ENCODE measurements around the gene ZNF362. TPM values are rescaled to one million over a fixed set of nuclear protein-coding genes. Genes with fewer than 3 reads are reported as not detected.

ZNF362 gene
- total RNA-seq, 2 donors from 2014 or later = 16.9 to 23.9 TPM

DNA sequence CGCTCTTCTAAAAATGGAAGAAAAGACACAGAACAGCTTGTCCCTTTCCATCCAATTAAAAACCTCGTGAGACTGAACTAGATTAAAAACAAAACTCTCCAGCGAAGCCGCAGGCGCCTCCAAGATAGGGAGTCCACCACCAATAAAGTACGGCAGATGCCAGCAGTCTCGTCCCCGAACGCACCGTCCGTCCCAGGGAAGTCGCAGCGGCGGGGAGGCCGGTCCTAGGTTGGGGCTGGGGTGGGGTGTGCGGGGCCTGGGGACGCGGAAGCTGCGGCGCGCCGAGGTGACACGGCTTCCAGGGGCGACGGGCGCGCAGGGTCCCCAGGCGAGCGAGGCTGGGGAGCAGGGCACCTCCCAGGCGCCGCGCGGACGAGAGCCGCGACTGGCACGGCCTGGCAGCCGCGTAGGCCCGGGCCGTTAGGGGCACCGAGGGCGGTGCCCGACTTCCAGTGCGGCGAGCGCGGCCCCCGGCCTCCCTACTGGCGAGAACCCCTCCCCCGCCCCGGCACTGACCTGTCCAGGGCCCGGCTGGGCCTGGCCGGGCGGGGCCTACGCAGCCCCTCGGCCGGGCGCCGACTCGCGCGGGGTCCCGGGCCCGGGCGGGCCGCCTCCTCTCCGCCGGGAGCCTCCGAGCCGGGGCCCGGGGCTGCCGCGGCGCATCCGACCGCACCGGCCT, 92.9 kb downstream of the ZNF362 start:
- Mint-ChIP-seq H3K9me3 (no peaks in the 10 kb centered on the region), H3K4me1 (ENCODE audit: low read depth) (peaks cover 42% of the 10 kb centered on the region), H3K4me3 (peak overlapping the region; percentile 80 to 83), H3K36me3 (ENCODE audit: insufficient read depth in 2 of 2) (peaks cover 0 to 8% of the 10 kb centered on the region in 2 donors), H3K27ac (peak overlapping the region; percentile 26), H3K27me3 (ENCODE audit: low read depth) (no peaks in the 10 kb centered on the region)
- DNase-seq = peak; percentile 58 to 60
- ATAC-seq (replicated peaks in 1 of 2) = peak; percentile 46 to 50

DNA sequence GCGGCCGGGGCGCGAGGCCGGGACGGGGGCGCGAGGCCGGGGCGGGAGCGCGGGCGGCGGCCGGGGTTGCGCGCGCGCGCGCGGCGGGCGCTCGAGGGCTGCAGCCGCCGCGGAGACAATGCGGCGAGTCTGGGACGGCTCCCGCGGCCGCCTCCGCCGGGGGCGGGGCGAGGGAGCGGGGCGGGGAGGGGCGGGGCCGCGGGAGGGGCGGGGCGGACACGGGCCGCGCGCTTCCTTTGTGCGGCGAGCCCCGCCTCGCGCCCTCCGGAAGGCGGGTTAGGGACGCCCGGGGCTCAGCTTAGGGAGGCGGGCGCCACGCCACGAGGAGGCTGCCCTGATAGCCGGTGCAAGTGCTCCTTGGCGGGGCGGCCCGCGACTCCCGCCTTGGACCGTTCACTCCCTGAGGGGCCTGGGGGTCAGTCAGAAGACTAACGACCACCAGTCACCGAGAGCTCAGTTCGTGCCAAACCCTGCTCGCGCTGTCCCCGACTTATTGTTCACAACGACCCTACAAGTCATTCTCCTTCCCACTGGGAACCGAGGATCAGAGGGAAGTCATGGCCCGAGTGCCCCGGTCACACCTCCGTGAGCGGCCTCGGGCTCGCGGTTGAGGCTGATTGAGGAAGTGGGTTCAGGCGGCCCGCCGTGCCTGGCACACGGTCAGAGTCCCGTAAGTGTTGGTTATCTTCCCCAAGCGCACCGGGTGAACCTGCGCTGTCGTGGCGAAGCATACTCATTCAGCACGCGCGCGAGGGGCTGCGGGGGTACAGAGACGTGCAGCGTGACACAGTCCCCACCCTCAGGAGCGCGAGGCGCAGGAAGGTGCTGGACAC, 93.7 kb downstream of the ZNF362 start:
- H3K4me1 Mint-ChIP-seq (ENCODE audit: low read depth) = peaks cover 41% of the 10 kb centered on the region
- DNase-seq = peak; percentile 84 to 86
- H3K27me3 Mint-ChIP-seq (ENCODE audit: low read depth) = no peaks in the 10 kb centered on the region
- peaks cover 0 to 8% of the 10 kb centered on the region in 2 donors for H3K36me3 Mint-ChIP-seq (ENCODE audit: insufficient read depth in 2 of 2)
- H3K27ac Mint-ChIP-seq = peak overlapping the region; percentile 83
- peak overlapping the region; percentile 91 to 95 for H3K4me3 Mint-ChIP-seq
- ATAC-seq (replicated peaks in 1 of 2) = peak; percentile 88 to 89
- no peaks in the 10 kb centered on the region for H3K9me3 Mint-ChIP-seq

Other genes starting within 250 kb of the ZNF362 start
- gene AK2, start 219.6 kb upstream of the ZNF362 start, total RNA-seq = 100 to 1,000 TPM; 217 to 223 TPM
- gene AZIN2, start 175.3 kb upstream of the ZNF362 start, total RNA-seq = 1 to 10 TPM; 2.5 to 4.1 TPM
- gene TRIM62, start 74.4 kb upstream of the ZNF362 start, total RNA-seq = 1 to 10 TPM; 4.1 to 8.1 TPM
- gene A3GALT2, start 64.6 kb downstream of the ZNF362 start, total RNA-seq = not detected
- 10 to 100 TPM; 29.4 to 31.5 TPM for gene PHC2, start 174.6 kb downstream of the ZNF362 start, total RNA-seq
- gene ZSCAN20, start 216.2 kb downstream of the ZNF362 start, total RNA-seq = 1 to 10 TPM; 3.1 to 3.3 TPM